ENCODE data around the gene TLR9. TPM values are rescaled to one million over a fixed set of nuclear protein-coding genes. Genes with fewer than 3 reads are reported as not detected.

The TLR9 gene
- total RNA-seq, 1 experiment from 2014 or later: not detected

DNA sequence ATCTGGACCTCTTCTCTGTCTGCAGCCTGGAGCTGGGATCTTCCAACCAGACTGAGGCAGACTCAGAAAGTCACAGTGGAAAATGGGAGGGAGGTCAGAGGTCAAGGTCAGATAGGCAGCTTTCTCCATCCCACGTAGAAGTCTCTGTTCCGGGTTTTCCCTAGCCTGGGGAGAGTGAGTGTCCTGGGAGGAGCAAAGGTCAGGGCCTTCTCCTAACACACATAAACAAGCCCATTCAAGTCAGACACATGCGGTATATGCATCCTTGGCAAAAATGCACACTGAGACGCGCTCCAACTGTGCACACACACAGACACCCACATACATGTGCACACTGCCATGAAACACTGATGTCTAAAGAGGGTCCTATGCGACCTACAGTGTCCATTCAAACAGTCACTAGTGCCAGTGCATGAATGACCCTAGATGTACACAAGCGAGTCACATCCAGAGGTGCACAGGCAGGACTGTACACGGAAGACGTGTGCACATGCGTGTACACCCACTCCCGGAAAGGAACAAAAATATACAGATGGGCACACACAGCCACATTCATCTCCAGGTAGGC is 12.8 kb upstream of the TLR9 start:
- Histone ChIP-seq H3K4me1 (ENCODE audit: insufficient read depth, low read length) (peaks cover 15% of the 10 kb centered on the region), H2BK12ac (ENCODE audit: insufficient read length, low read depth, low read length) (no peak overlapping the region), H4K20me1 (ENCODE audit: control insufficient read depth, insufficient read depth, insufficient read length) (no peaks in the 10 kb centered on the region), H3K79me1 (ENCODE audit: insufficient read depth, low read depth, low read length, poor library complexity, severe bottlenecking) (no peaks in the 10 kb centered on the region), H2BK20ac (ENCODE audit: low read depth, low read length, poor library complexity, severe bottlenecking) (no peak overlapping the region), H2AK5ac (ENCODE audit: insufficient read length, low read length) (no peak overlapping the region), H3K18ac (ENCODE audit: insufficient read length, low read depth, low read length) (no peak overlapping the region), H3K27me3 (ENCODE audit: insufficient read depth, low read length) (no peaks in the 10 kb centered on the region), H3K23ac (ENCODE audit: insufficient read length, low read depth, low read length) (no peak overlapping the region), H2BK5ac (ENCODE audit: insufficient read length, low read length) (no peak overlapping the region), H3K9me3 (ENCODE audit: control insufficient read depth, low read depth, low read length) (no peaks in the 10 kb centered on the region), H3K4me2 (ENCODE audit: insufficient read depth, insufficient read length, low read length) (peak overlapping the region; percentile 99), H4K5ac (ENCODE audit: insufficient read length, low read depth, low read length) (no peak overlapping the region), H3T11ph (ENCODE audit: low read length) (no peak overlapping the region), H4K8ac (replicated peaks; ENCODE audit: insufficient read length, low read depth, low read length) (no peak overlapping the region), H4K91ac (ENCODE audit: insufficient read length, low read depth, low read length) (no peak overlapping the region), H3K14ac (ENCODE audit: insufficient read depth, low read length) (no peak overlapping the region), H3K79me2 (ENCODE audit: insufficient read depth, low read length) (peaks cover 5% of the 10 kb centered on the region; the same call in 1 of the 2 replicates), H3K27ac (ENCODE audit: insufficient read length, low read depth, low read length) (no peak overlapping the region), H2BK120ac (ENCODE audit: low read depth, low read length, poor library complexity, severe bottlenecking) (no peak overlapping the region), H3K56ac (ENCODE audit: insufficient read length, low read depth, low read length) (peak overlapping the region; percentile 0), H3K9ac (ENCODE audit: extremely low read depth, insufficient read length, low read length) (peak overlapping the region; percentile 67), H3K4ac (ENCODE audit: low read depth, low read length) (no peak overlapping the region), H3K23me2 (ENCODE audit: insufficient read length, low read depth, low read length, poor library complexity, severe bottlenecking) (peaks cover 8% of the 10 kb centered on the region), H2BK15ac (ENCODE audit: low read depth, low read length) (no peak overlapping the region), H2AFZ (ENCODE audit: low read length) (no peak overlapping the region)
- Mint-ChIP-seq H3K4me1 (peaks cover 39 to 47% of the 10 kb centered on the region in 2 experiments), H3K4me3 (peak overlapping the region; percentile 91 to 95), H3K9me3 (peaks cover 0 to 2% of the 10 kb centered on the region in 2 experiments; a peak in 2 of 5 replicates), H3K27ac (peak overlapping the region; percentile 51 to 93 (median 79); a peak in 6 of 7 replicates), H3K27me3 (ENCODE audit: low read depth) (peaks cover 7% of the 10 kb centered on the region), H3K36me3 (ENCODE audit: insufficient read depth in 1 of 3, low read depth in 3 of 3) (peaks cover 0 to 19% (median 17%) of the 10 kb centered on the region in 3 experiments; a peak in 5 of 7 replicates)
- no peak for TF ChIP-seq CTCF (conservative IDR thresholded peaks at IDR 0.05)
- DNase-seq: no peak
- no CpG with 5 or more reads among the region's 11 CpGs for WGBS (ENCODE audit: extremely low coverage, insufficient read length, low lambda C conversion rate)
